ENCODE results near the gene ASB11. TPM values are rescaled to one million over a fixed set of nuclear protein-coding genes. Genes with fewer than 3 reads are reported as not detected.

ASB11 gene
- polyA plus RNA-seq, 3 donors, result not detected

DNA sequence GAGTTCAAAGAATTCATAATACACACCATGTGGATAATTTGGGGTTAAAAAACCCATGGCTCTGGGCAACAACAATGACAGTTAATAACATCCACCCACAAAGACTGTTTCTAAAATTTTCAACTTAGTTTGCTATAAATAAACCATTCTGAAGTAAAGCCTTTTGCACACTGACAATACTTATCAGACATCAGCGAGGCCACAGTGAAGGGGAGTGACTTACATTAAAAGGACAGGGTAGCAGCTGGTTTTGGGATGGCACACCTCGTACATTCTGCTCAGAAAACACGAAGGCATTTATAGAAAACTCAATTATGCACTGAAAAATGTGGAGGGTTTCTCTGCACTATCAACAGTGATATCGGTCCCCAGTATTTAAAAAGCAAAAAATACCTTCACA lies 4.9 kb upstream of the ASB11 start:
- H3K79me2 ChIP-seq (ENCODE audit: insufficient read depth, low read length), result no peaks in the 10 kb centered on the region
- no CpG with 5 or more reads among the region's 4 CpGs for WGBS (ENCODE audit: insufficient coverage)
- H2AFZ ChIP-seq (ENCODE audit: insufficient read depth, low read depth, low read length, poor library complexity, severe bottlenecking), result no peak overlapping the region
- peak overlapping the region in 1 of 7 donors; percentile 9 for H3K27ac Mint-ChIP-seq
- H3K9me3 ChIP-seq (replicated peaks in 1 of 2; ENCODE audit: control insufficient read depth in 1 of 2, insufficient read depth in 1 of 2, low read length in 2 of 2), result no peaks in the 10 kb centered on the region
- H3K4me1 ChIP-seq (ENCODE audit: control insufficient read depth in 1 of 2, insufficient read depth in 2 of 2, low read length in 2 of 2), result peaks cover 6 to 10% of the 10 kb centered on the region in 2 donors
- H3K36me3 Mint-ChIP-seq, result peaks cover 31 to 32% of the 10 kb centered on the region in 2 donors
- TF ChIP-seq, protein P1, sequence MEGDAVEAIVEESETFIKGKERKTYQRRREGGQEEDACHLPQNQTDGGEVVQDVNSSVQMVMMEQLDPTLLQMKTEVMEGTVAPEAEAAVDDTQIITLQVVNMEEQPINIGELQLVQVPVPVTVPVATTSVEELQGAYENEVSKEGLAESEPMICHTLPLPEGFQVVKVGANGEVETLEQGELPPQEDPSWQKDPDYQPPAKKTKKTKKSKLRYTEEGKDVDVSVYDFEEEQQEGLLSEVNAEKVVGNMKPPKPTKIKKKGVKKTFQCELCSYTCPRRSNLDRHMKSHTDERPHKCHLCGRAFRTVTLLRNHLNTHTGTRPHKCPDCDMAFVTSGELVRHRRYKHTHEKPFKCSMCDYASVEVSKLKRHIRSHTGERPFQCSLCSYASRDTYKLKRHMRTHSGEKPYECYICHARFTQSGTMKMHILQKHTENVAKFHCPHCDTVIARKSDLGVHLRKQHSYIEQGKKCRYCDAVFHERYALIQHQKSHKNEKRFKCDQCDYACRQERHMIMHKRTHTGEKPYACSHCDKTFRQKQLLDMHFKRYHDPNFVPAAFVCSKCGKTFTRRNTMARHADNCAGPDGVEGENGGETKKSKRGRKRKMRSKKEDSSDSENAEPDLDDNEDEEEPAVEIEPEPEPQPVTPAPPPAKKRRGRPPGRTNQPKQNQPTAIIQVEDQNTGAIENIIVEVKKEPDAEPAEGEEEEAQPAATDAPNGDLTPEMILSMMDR (IDR thresholded peaks at IDR 0.05), result no peak
- DNase-seq, result no peak
- H3K4me2 ChIP-seq (replicated peaks; ENCODE audit: extremely low read depth, low read length, poor library complexity, severe bottlenecking), result no peak overlapping the region
- peaks cover 11% of the 10 kb centered on the region for H3K4me1 Mint-ChIP-seq
- no peak overlapping the region for H3K4me3 Mint-ChIP-seq
- no peak overlapping the region for H3K27ac ChIP-seq (ENCODE audit: low read depth in 1 of 2, low read length in 2 of 2)
- no peak overlapping the region for H3K9ac ChIP-seq (ENCODE audit: insufficient read depth, low read length, poor library complexity, severe bottlenecking)
- peaks cover 11 to 33% of the 10 kb centered on the region in 2 donors for H3K36me3 ChIP-seq (replicated peaks in 1 of 2; ENCODE audit: control insufficient read depth in 1 of 2, insufficient read depth in 2 of 2, low read length in 2 of 2)
- no peaks in the 10 kb centered on the region for H4K20me1 ChIP-seq (ENCODE audit: insufficient read depth, low read length)
- H3K9me3 Mint-ChIP-seq, result no peaks in the 10 kb centered on the region
- intact Hi-C loops (cut with micrococcal nuclease), result no loop called here
- peaks cover 0 to 7% of the 10 kb centered on the region in 2 donors for H3K27me3 ChIP-seq (ENCODE audit: control insufficient read depth in 2 of 2, insufficient read depth in 2 of 2, low read length in 2 of 2)
- peaks cover 0 to 8% (median 0%) of the 10 kb centered on the region in 3 donors for H3K27me3 Mint-ChIP-seq (ENCODE audit: low read depth in 3 of 3)
- no peak overlapping the region for H3K4me3 ChIP-seq (replicated peaks in 1 of 3; ENCODE audit: low read depth in 2 of 3, low read length in 3 of 3)

DNA sequence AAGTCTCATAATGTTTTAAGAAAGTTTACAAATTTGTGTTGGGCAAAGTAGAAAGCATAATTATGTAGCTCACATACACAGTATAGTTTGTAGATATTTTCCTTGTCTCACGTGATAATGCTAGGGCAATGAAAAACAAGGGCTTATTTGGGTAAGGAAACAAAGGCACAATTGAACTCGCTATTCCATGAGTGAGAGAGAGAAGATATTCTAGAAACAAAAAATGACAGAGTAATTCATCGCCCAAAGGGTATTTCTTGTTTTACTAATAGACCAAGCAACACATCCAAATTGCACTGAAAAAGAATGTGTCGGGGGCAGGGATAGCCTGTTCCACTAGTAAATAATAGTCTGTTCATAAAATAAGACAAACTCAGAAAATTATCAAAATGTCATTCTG lies 3.6 kb upstream of the ASB11 start:
- H3K4me1 ChIP-seq (ENCODE audit: control insufficient read depth in 1 of 2, insufficient read depth in 2 of 2, low read length in 2 of 2), result peaks cover 6 to 10% of the 10 kb centered on the region in 2 donors
- H3K27me3 ChIP-seq (ENCODE audit: control insufficient read depth in 2 of 2, insufficient read depth in 2 of 2, low read length in 2 of 2), result peaks cover 0 to 2% of the 10 kb centered on the region in 2 donors
- Mint-ChIP-seq H3K27ac (no peak overlapping the region), H3K9me3 (no peaks in the 10 kb centered on the region), H3K27me3 (ENCODE audit: low read depth in 3 of 3) (peaks cover 0 to 5% (median 0%) of the 10 kb centered on the region in 3 donors), H3K4me1 (peaks cover 11% of the 10 kb centered on the region), H3K36me3 (peaks cover 22 to 25% of the 10 kb centered on the region in 2 donors), H3K4me3 (no peak overlapping the region)
- H3K9me3 ChIP-seq (replicated peaks in 1 of 2; ENCODE audit: control insufficient read depth in 1 of 2, insufficient read depth in 1 of 2, low read length in 2 of 2), result no peaks in the 10 kb centered on the region
- no peak overlapping the region for H3K27ac ChIP-seq (ENCODE audit: low read depth in 1 of 2, low read length in 2 of 2)
- no peak for DNase-seq
- no peaks in the 10 kb centered on the region for H4K20me1 ChIP-seq (ENCODE audit: insufficient read depth, low read length)
- H3K36me3 ChIP-seq (replicated peaks in 1 of 2; ENCODE audit: control insufficient read depth in 1 of 2, insufficient read depth in 2 of 2, low read length in 2 of 2), result peaks cover 6 to 22% of the 10 kb centered on the region in 2 donors
- no peak overlapping the region for H2AFZ ChIP-seq (ENCODE audit: insufficient read depth, low read depth, low read length, poor library complexity, severe bottlenecking)
- intact Hi-C loops (cut with micrococcal nuclease), result no loop called here
- H3K4me3 ChIP-seq (replicated peaks in 1 of 3; ENCODE audit: low read depth in 2 of 3, low read length in 3 of 3), result no peak overlapping the region
- no CpG with 5 or more reads among the region's 4 CpGs for WGBS (ENCODE audit: insufficient coverage)
- H3K4me2 ChIP-seq (replicated peaks; ENCODE audit: extremely low read depth, low read length, poor library complexity, severe bottlenecking), result no peak overlapping the region
- TF ChIP-seq, protein P1 (IDR thresholded peaks at IDR 0.05), result no peak
- H3K9ac ChIP-seq (ENCODE audit: insufficient read depth, low read length, poor library complexity, severe bottlenecking), result no peak overlapping the region
- no peaks in the 10 kb centered on the region for H3K79me2 ChIP-seq (ENCODE audit: insufficient read depth, low read length)
